Endothelial cell (in vitro differentiated cells): ENCODE measurements around the gene TREX2. TPM values are rescaled to one million over a fixed set of nuclear protein-coding genes. Genes with fewer than 3 reads are reported as not detected.

Source experiments
- DNase-seq: peaks from one replicate; pipeline ENCODE4 v3.0.0; 2021; ENCODE audit warnings: low spot score
- H3K27ac Mint-ChIP-seq: one replicate; pipeline ENCODE4 v1.8.0; 2021; ENCODE audit warnings: mixed read lengths, inconsistent platforms; ENCODE audit not compliant: unreplicated experiment
- H3K27me3 Mint-ChIP-seq: one replicate; pipeline ENCODE4 v1.8.0; 2021; ENCODE audit warnings: mild to moderate bottlenecking, moderate library complexity, mixed read lengths, inconsistent platforms; ENCODE audit not compliant: unreplicated experiment
- H3K36me3 Mint-ChIP-seq: one replicate; pipeline ENCODE4 v1.8.0; 2021; ENCODE audit warnings: mild to moderate bottlenecking, low read depth, mixed read lengths, inconsistent platforms; ENCODE audit not compliant: unreplicated experiment
- H3K4me1 Mint-ChIP-seq: one replicate; pipeline ENCODE4 v1.8.0; 2021; ENCODE audit warnings: mild to moderate bottlenecking, mixed read lengths, inconsistent platforms; ENCODE audit not compliant: unreplicated experiment
- H3K4me3 Mint-ChIP-seq: one replicate; pipeline ENCODE4 v1.8.0; 2021; ENCODE audit warnings: mild to moderate bottlenecking, mixed read lengths, inconsistent platforms; ENCODE audit not compliant: unreplicated experiment
- H3K9me3 Mint-ChIP-seq: one replicate; pipeline ENCODE4 v1.8.0; 2021; ENCODE audit warnings: mixed read lengths, inconsistent platforms; ENCODE audit not compliant: unreplicated experiment
- CTCF ChIP-seq: fragments of 200-600 bp; sonication (generic); IDR thresholded peaks from one replicate; pipeline ENCODE4 v1.5.0; 2021; ENCODE audit warnings: antibody characterized with exemption; ENCODE audit not compliant: unreplicated experiment
- total RNA-seq: library from RNA; stranded (reverse); fragmentation: NEBNext Ultra II Directional; extraction: Animal tissue kit (Norgen Biotek cat#: 25700); gene quantifications from one replicate; pipeline ENCODE4 v1.2.1, GENCODE V29; 2021; ENCODE audit not compliant: unreplicated experiment

Gene TREX2
- total RNA-seq, 1 donor from 2014 or later: 1.5 TPM

- no peak for TF ChIP-seq CTCF
- no peaks in the 10 kb centered on the region for H3K9me3 Mint-ChIP-seq
- no peak overlapping the region for H3K27ac Mint-ChIP-seq
- peaks cover 2% of the 10 kb centered on the region for H3K27me3 Mint-ChIP-seq
- DNase-seq: no peak
- no peak overlapping the region for H3K4me3 Mint-ChIP-seq
- no peaks in the 10 kb centered on the region for H3K36me3 Mint-ChIP-seq
- no peaks in the 10 kb centered on the region for H3K4me1 Mint-ChIP-seq
These were observed 9.7 kb upstream of the TREX2 start for GRCh38 chrX:153455571-153455970.

GRCh38 chrX:153454901-153455550, 9.2 kb upstream of the TREX2 start:
- no peaks in the 10 kb centered on the region for H3K4me1 Mint-ChIP-seq
- no peaks in the 10 kb centered on the region for H3K9me3 Mint-ChIP-seq
- no peaks in the 10 kb centered on the region for H3K36me3 Mint-ChIP-seq
- no peak overlapping the region for H3K27ac Mint-ChIP-seq
- no peak for TF ChIP-seq CTCF
- no peak for DNase-seq
- no peak overlapping the region for H3K4me3 Mint-ChIP-seq
- H3K27me3 Mint-ChIP-seq: peaks cover 2% of the 10 kb centered on the region

GRCh38 chrX:153450949-153451277, 5.1 kb upstream of the TREX2 start:
- TF ChIP-seq CTCF: no peak
- DNase-seq: no peak
- H3K9me3 Mint-ChIP-seq: no peaks in the 10 kb centered on the region
- peaks cover 2% of the 10 kb centered on the region for H3K27me3 Mint-ChIP-seq
- no peaks in the 10 kb centered on the region for H3K4me1 Mint-ChIP-seq
- H3K27ac Mint-ChIP-seq: no peak overlapping the region
- H3K4me3 Mint-ChIP-seq: no peak overlapping the region
- no peaks in the 10 kb centered on the region for H3K36me3 Mint-ChIP-seq

GRCh38 chrX:153450114-153450948, 4.5 kb upstream of the TREX2 start:
- Mint-ChIP-seq H3K9me3 (no peaks in the 10 kb centered on the region), H3K27me3 (peaks cover 2% of the 10 kb centered on the region), H3K4me3 (no peak overlapping the region), H3K36me3 (no peaks in the 10 kb centered on the region), H3K4me1 (no peaks in the 10 kb centered on the region), H3K27ac (no peak overlapping the region)
- TF ChIP-seq CTCF: no peak
- DNase-seq: no peak
